HL-60 (cell line): ENCODE measurements around the gene EYA4.

ENCODE experiments used
- CTCF ChIP-seq: IDR thresholded peaks from one replicate; pipeline ENCODE4 v1.5.1; 2011; ENCODE audit warnings: low read length, control low read depth, inconsistent platforms; ENCODE audit not compliant: insufficient read depth
- POLR2AphosphoS5 ChIP-seq: IDR thresholded peaks from 2 replicates; pipeline ENCODE4 v1.6.1; 2012; ENCODE audit warnings: low read depth
- REST ChIP-seq: IDR thresholded peaks from 2 replicates; pipeline ENCODE4 v1.6.1; 2012; ENCODE audit warnings: low read depth; ENCODE audit not compliant: insufficient replicate concordance
- SPI1 ChIP-seq: IDR thresholded peaks from 2 replicates; pipeline ENCODE4 v1.6.1; 2012; ENCODE audit warnings: low read depth, mild to moderate bottlenecking, borderline replicate concordance

GRCh38 chr6:133350928-133351327, 109.8 kb downstream of the EYA4 start:
- no peak for TF ChIP-seq CTCF
- TF ChIP-seq REST, result no peak
- no peak for TF ChIP-seq POLR2AphosphoS5
- no peak for TF ChIP-seq SPI1
